Mesenchymal stem cell (in vitro differentiated cells and primary cell): ENCODE results near the gene NOC2L.
A peak's percentile ranks its signal among the peaks of the same experiment; 100 is the strongest.

Experiments used
- DNase-seq: peaks from one replicate; pipeline ENCODE4 v3.0.0-alpha.2; 2013
- H2AFZ ChIP-seq: one replicate; pipeline ENCODE4 v1.6.1; 2013; ENCODE audit warnings: low read depth, mild to moderate bottlenecking, control low read depth, inconsistent platforms, low read length, moderate library complexity
- H2AK5ac ChIP-seq: 2 replicates; pipeline ENCODE4 v1.6.1; 2013; ENCODE audit warnings: low read length, moderate library complexity, mild to moderate bottlenecking, inconsistent platforms; ENCODE audit not compliant: severe bottlenecking
- H2BK120ac ChIP-seq: one replicate; pipeline ENCODE4 v1.6.1; 2013; ENCODE audit warnings: low read depth, mild to moderate bottlenecking, inconsistent platforms, low read length, moderate library complexity
- H2BK12ac ChIP-seq, 2 experiments: one replicate each; pipeline ENCODE4 v1.6.1; 2013; ENCODE audit warnings: inconsistent platforms in 2 of 2, low read length in 2 of 2, mild to moderate bottlenecking in 2 of 2, moderate library complexity in 2 of 2, control low read depth in 1 of 2
- H2BK15ac ChIP-seq: one replicate; pipeline ENCODE4 v1.6.1; 2013; ENCODE audit warnings: mild to moderate bottlenecking, low read depth, inconsistent platforms; ENCODE audit not compliant: poor library complexity, severe bottlenecking
- H2BK5ac ChIP-seq: 2 replicates; pipeline ENCODE4 v1.6.1; 2013; ENCODE audit warnings: low read depth, mild to moderate bottlenecking, low read length, control low read depth, inconsistent platforms; ENCODE audit not compliant: poor library complexity, severe bottlenecking
- H3K14ac ChIP-seq, 2 experiments: one replicate each; pipeline ENCODE4 v1.6.1; 2013; ENCODE audit warnings: inconsistent platforms in 2 of 2, low read length in 2 of 2, control low read depth in 1 of 2, mild to moderate bottlenecking in 1 of 2, moderate library complexity in 1 of 2
- H3K18ac ChIP-seq, 2 experiments: one replicate each; pipeline ENCODE4 v1.6.1; 2013; ENCODE audit warnings: inconsistent platforms in 2 of 2, low read length in 2 of 2, control low read depth in 1 of 2, low read depth in 1 of 2, mild to moderate bottlenecking in 1 of 2
- H3K23ac ChIP-seq, 2 experiments: one replicate each; pipeline ENCODE4 v1.6.1; 2013; ENCODE audit warnings: inconsistent platforms in 2 of 2, low read length in 2 of 2, mild to moderate bottlenecking in 2 of 2, moderate library complexity in 2 of 2, control low read depth in 1 of 2
- H3K27ac ChIP-seq: 2 replicates; pipeline ENCODE4 v1.5.1; 2013; ENCODE audit warnings: mild to moderate bottlenecking, moderate library complexity, low read length, control low read depth, inconsistent platforms; ENCODE audit not compliant: poor library complexity, severe bottlenecking
- H3K27me3 ChIP-seq, 2 experiments: 2 replicates each; pipeline versions ENCODE4 v1.6.1 to v1.7.0; 2013; ENCODE audit warnings: low read length in 2 of 2, mild to moderate bottlenecking in 2 of 2, moderate library complexity in 2 of 2, control low read depth in 1 of 2, inconsistent platforms in 1 of 2; ENCODE audit not compliant: control insufficient read depth in 1 of 2, insufficient read depth in 1 of 2
- H3K36me3 ChIP-seq, 2 experiments: 2 replicates each; pipeline versions ENCODE4 v1.6.1 to v1.7.0; 2013; ENCODE audit warnings: low read length in 2 of 2, control low read depth in 1 of 2, inconsistent platforms in 1 of 2, low read depth in 1 of 2, mild to moderate bottlenecking in 1 of 2; ENCODE audit not compliant: insufficient read depth in 2 of 2, control insufficient read depth in 1 of 2
- H3K4ac ChIP-seq, 2 experiments: one replicate each; pipeline ENCODE4 v1.6.1; 2013; ENCODE audit warnings: inconsistent platforms in 2 of 2, low read length in 2 of 2, mild to moderate bottlenecking in 2 of 2, moderate library complexity in 2 of 2, control low read depth in 1 of 2, low read depth in 1 of 2
- H3K4me1 ChIP-seq: 2 replicates; pipeline ENCODE4 v1.6.1; 2013; ENCODE audit warnings: low read depth, low read length, control low read depth; ENCODE audit not compliant: control insufficient read depth, insufficient read depth
- H3K4me2 ChIP-seq: 2 replicates; pipeline ENCODE4 v1.6.1; 2013; ENCODE audit warnings: low read length, mild to moderate bottlenecking, inconsistent platforms; ENCODE audit not compliant: poor library complexity, severe bottlenecking
- H3K4me3 ChIP-seq, 2 experiments: 2 replicates each; pipeline versions ENCODE4 v1.5.1 to v1.7.0; 2013; ENCODE audit warnings: low read length in 2 of 2, mild to moderate bottlenecking in 2 of 2, control low read depth in 1 of 2, low read depth in 1 of 2; ENCODE audit not compliant: insufficient read depth in 1 of 2
- H3K79me1 ChIP-seq: replicated peaks from 2 replicates; pipeline ENCODE4 v1.6.1; 2013; ENCODE audit warnings: mild to moderate bottlenecking, control low read depth, low read length, inconsistent platforms; ENCODE audit not compliant: poor library complexity, severe bottlenecking
- H3K9ac ChIP-seq: 2 replicates; pipeline ENCODE4 v1.7.0; 2013; ENCODE audit warnings: mild to moderate bottlenecking, low read length, moderate library complexity
- H3K9me3 ChIP-seq: 2 replicates; pipeline ENCODE4 v1.7.0; 2013; ENCODE audit warnings: mild to moderate bottlenecking, low read length; ENCODE audit not compliant: control insufficient read depth
- H4K8ac ChIP-seq: one replicate; pipeline ENCODE4 v1.6.1; 2013; ENCODE audit warnings: inconsistent platforms, mild to moderate bottlenecking, low read length, moderate library complexity
- H4K91ac ChIP-seq: one replicate; pipeline ENCODE4 v1.6.1; 2013; ENCODE audit warnings: mild to moderate bottlenecking, low read length, inconsistent platforms
- WGBS: methylation state at CpG from one replicate; pipeline ENCODE4 v1.1.7; 2013; ENCODE audit warnings: mixed read lengths; 5-methylcytosine and 5-hydroxymethylcytosine counted together

The NOC2L gene

DNA sequence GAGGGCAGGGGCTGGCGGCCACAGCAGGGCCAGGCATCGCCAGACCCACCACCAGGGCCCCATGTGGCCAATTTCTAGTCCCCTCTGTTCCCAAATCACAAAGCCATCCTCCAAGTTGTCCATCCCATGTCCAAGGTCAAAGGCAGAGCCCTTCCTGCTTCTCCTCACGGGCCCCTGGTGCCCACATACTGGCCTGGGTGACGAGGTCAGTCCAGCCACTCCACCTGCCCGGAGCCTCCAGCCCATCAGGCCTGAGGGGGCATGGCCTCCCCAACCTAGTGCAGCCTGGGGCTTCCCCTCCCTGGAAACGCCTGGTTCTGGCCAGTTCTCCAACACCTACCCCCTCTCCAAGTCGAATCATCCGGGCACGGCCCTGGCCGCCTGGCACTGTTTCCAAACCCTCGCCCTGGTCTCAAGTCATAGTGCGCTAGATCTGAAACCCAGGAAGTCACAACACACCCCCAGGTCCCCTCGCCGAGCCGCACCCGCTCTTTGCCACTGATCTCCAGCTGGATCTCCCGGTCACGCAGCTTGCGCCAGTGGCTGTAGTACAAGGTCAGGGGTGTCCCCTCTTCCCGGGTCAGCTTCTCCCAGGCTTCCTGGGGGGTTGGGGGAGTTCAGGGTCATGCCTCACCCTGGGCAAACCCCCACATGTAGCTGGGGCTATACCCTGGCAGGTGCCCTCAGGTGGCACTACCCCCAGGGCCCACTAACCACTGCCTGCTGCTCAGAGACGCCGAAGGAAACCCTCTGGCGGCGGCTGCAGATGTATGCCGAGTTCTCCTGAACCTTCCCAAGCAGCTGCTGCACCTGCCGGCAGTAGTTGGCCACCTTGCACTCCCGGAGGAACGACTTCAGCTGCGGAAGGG, 13.1 kb downstream of the NOC2L start:
- H3K79me1 ChIP-seq = peaks cover 9% of the 10 kb centered on the region
- H3K14ac ChIP-seq = no peak overlapping the region
- no peak overlapping the region for H2BK5ac ChIP-seq
- H3K27me3 ChIP-seq = peaks cover 5 to 6% of the 10 kb centered on the region in 2 experiments
- no peak for DNase-seq
- peaks cover 43% of the 10 kb centered on the region for H3K4me1 ChIP-seq
- 97% methylated on average over 29 of the region's 29 CpGs for WGBS
- H2AFZ ChIP-seq = no peak overlapping the region
- peaks cover 54 to 67% of the 10 kb centered on the region in 2 experiments for H3K36me3 ChIP-seq
- no peak overlapping the region for H2AK5ac ChIP-seq
- no peak overlapping the region for H3K18ac ChIP-seq
- no peaks in the 10 kb centered on the region for H3K9me3 ChIP-seq
- H3K4ac ChIP-seq = no peak overlapping the region
- H2BK15ac ChIP-seq = no peak overlapping the region
- H2BK12ac ChIP-seq = no peak overlapping the region
- H3K4me3 ChIP-seq = no peak overlapping the region
- H2BK120ac ChIP-seq = no peak overlapping the region
- H3K23ac ChIP-seq = no peak overlapping the region
- H3K9ac ChIP-seq = no peak overlapping the region
- H4K8ac ChIP-seq = no peak overlapping the region
- no peak overlapping the region for H4K91ac ChIP-seq
- H3K27ac ChIP-seq = no peak overlapping the region
- no peak overlapping the region for H3K4me2 ChIP-seq

DNA sequence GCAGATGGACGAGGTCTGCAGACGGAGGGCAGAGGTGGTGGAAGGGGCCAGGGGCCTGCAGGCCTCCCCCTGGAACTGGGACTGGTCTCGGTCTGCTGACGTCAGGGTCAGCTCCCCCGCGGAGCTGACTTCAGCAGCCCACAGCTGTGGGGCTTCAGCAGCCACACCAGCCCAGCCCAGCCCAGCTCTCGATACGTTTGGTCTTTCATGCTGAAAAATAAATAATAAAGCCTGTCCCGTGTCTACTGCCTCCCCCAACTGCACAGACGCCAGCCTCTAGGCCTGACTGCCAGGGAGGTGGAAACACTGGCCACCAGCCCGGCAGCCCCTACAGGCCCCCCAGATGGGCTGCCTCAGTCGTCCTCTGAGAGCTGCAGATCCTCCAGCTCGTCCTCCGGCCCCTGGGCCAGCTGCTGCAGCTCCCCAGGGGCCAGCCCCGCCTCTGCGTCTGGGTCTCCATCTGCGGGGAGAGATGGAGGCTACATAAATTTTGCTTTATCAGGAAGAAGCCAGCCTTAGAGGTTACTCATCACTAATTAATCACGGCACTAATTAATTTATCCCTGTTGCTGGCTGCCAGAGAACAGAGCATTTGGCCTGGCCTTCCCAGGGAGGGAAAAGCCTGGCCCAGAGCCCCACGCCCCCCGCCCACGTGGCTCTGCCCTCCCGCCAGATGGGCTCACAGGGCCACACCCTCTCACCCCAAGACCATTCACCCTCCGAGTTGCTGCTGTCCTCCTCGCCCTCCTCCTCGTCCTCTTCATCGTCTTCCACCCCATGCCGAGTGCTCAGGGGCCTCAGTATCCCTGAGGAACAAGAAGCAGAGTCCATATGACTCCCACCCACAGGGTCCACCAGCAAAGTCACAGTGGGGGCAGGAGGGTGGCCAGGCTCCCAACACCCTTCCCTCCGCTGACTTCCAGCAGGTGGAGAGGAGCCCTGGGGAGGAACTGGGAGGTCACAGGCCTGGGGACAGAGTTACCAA, 14.4 kb downstream of the NOC2L start:
- H3K18ac ChIP-seq = no peak overlapping the region
- 53% methylated on average over 28 of the region's 28 CpGs for WGBS

DNA sequence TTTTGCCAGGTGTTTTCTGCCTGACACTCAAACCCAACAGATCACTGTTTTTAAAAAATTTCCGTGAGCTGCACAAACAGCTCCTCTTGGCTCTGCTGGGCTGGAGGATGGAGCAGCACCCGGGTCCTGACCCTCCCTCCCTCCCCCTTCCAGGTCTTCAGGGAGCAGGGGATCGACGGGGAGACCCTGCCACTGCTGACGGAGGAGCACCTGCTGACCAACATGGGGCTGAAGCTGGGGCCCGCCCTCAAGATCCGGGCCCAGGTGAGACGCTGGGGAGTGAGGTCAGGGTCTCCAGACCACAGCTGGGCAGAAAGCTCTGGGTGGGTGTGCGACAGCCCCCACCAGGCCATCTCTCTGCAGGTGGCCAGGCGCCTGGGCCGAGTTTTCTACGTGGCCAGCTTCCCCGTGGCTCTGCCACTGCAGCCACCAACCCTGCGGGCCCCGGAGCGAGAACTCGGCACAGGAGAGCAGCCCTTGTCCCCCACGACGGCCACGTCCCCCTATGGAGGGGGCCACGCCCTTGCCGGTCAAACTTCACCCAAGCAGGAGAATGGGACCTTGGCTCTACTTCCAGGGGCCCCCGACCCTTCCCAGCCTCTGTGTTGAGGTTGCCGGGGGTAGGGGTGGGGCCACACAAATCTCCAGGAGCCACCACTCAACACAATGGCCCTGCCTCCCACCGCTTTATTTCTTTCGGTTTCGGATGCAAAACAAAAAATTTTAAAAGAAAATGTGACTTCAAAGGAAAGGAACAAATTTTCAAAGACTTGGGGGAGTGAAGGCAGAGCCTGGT, 15.3 kb downstream of the NOC2L start:
- Histone ChIP-seq H3K4ac (no peak overlapping the region), H2BK5ac (no peak overlapping the region), H3K4me3 (no peak overlapping the region), H4K91ac (no peak overlapping the region), H3K18ac (no peak overlapping the region), H4K8ac (no peak overlapping the region), H3K27ac (no peak overlapping the region), H2AK5ac (no peak overlapping the region), H2AFZ (no peak overlapping the region), H3K36me3 (peaks cover 32 to 45% of the 10 kb centered on the region in 2 experiments), H3K9me3 (no peaks in the 10 kb centered on the region), H3K4me1 (peaks cover 61% of the 10 kb centered on the region), H3K14ac (no peak overlapping the region), H3K79me1 (peaks cover 3% of the 10 kb centered on the region), H2BK120ac (no peak overlapping the region), H3K27me3 (peaks cover 11 to 18% of the 10 kb centered on the region in 2 experiments), H3K23ac (no peak overlapping the region), H2BK15ac (no peak overlapping the region), H2BK12ac (no peak overlapping the region), H3K4me2 (no peak overlapping the region), H3K9ac (no peak overlapping the region)
- no peak for DNase-seq
- 93% methylated on average over 23 of the region's 27 CpGs for WGBS

More for the DNA sequence above, 14.4 kb downstream of the NOC2L start:
- no peak overlapping the region for H2AK5ac ChIP-seq
- H3K9me3 ChIP-seq = no peaks in the 10 kb centered on the region
- peaks cover 52% of the 10 kb centered on the region for H3K4me1 ChIP-seq
- H4K8ac ChIP-seq = no peak overlapping the region
- H3K4ac ChIP-seq = no peak overlapping the region
- no peak overlapping the region for H3K4me3 ChIP-seq
- no peak overlapping the region for H4K91ac ChIP-seq
- H3K23ac ChIP-seq = no peak overlapping the region
- H3K79me1 ChIP-seq = peaks cover 9% of the 10 kb centered on the region
- H3K27ac ChIP-seq = no peak overlapping the region
- H2BK15ac ChIP-seq = no peak overlapping the region
- H3K4me2 ChIP-seq = no peak overlapping the region
- no peak overlapping the region for H2BK5ac ChIP-seq
- no peak overlapping the region for H2BK12ac ChIP-seq
- no peak overlapping the region for H2BK120ac ChIP-seq
- H3K36me3 ChIP-seq = peaks cover 41 to 54% of the 10 kb centered on the region in 2 experiments
- no peak overlapping the region for H3K9ac ChIP-seq
- H3K27me3 ChIP-seq = peaks cover 6 to 14% of the 10 kb centered on the region in 2 experiments
- H2AFZ ChIP-seq = no peak overlapping the region
- peak; percentile 64 for DNase-seq
- no peak overlapping the region for H3K14ac ChIP-seq
